Ovary (tissue), 9 donors: ENCODE data around the gene AIDA. TPM values are rescaled to one million over a fixed set of nuclear protein-coding genes. Genes with fewer than 3 reads are reported as not detected.

Experiments
- DNase-seq, 5 donors: peaks; one replicate each; pipeline ENCODE4 v3.0.0-alpha.2; 2019 to 2020
- H3K27ac ChIP-seq, 2 donors: fragments of 200-600 bp; one replicate each; pipeline versions ENCODE4 v1.5.1 to v1.8.0; 2019 to 2022
- H3K27me3 ChIP-seq: fragments of 200-600 bp; one replicate; pipeline ENCODE4 v1.8.0; 2022
- H3K36me3 ChIP-seq: fragments of 200-600 bp; sonication (generic); one replicate; pipeline ENCODE4 v1.5.1; 2019
- H3K4me1 ChIP-seq: one replicate; pipeline ENCODE4 v1.8.1; 2013; ENCODE audit warnings: mild to moderate bottlenecking, moderate library complexity; ENCODE audit not compliant: insufficient read depth
- H3K4me3 ChIP-seq: fragments of 200-600 bp; sonication (generic); one replicate; pipeline ENCODE4 v1.5.1; 2017
- H3K9me3 ChIP-seq, 2 donors: fragments of 200-600 bp in 1 of 2; sonication (generic) in 1 of 2; one replicate each; pipeline versions ENCODE4 v1.5.1 to v1.8.1; 2013 to 2019; ENCODE audit warnings: mild to moderate bottlenecking in 1 of 2, moderate library complexity in 1 of 2
- EP300 ChIP-seq: sonication (generic); formaldehyde crosslinking; IDR thresholded peaks from one replicate; pipeline ENCODE4 v1.6.1; 2017; ENCODE audit warnings: antibody characterized with exemption
- POLR2A ChIP-seq: fragments of 450-650 bp; IDR thresholded peaks from one replicate; pipeline ENCODE4 v1.6.1; 2017; ENCODE audit warnings: antibody characterized with exemption, mild to moderate bottlenecking, moderate library complexity
- WGBS, 3 donors: extraction: QIAGEN DNeasy Blood & Tissue Kit in 1 of 3; methylation state at CpG; one replicate each; pipeline versions ENCODE4 v1.1.5 to v1.1.7; 2013 to 2017; 5-methylcytosine and 5-hydroxymethylcytosine counted together
- intact Hi-C, 4 donors: fragments of 100-400 bp; cut with DNase I; formaldehyde crosslinking; loops; one replicate each; pipeline versions ENCODE4 v1.11.0 to v1.15.1; 2022 to 2023
- polyA plus RNA-seq, 2 donors: library from polyadenylated mRNA; stranded (reverse); fragments of 200-250 nt in 1 of 2; fragments of 350-450 nt in 1 of 2; fragmentation: Illumina TruSeq in 1 of 2; extraction: RNeasy Lipid Tissue Mini Kit (QIAGEN cat#74804) in 1 of 2; gene quantifications; one replicate each; pipeline ENCODE4 v1.2.3, GENCODE V29; 2013 to 2014
- total RNA-seq, 7 donors: library from RNA; depleted of rRNA in 2 of 7; stranded (reverse); fragments of >200 nt in 2 of 7; fragmentation: NEBNext Ultra II Directional in 3 of 7; extraction: Animal tissue kit (Norgen Biotek cat#: 25700) in 3 of 7; gene quantifications; one replicate each; pipeline versions ENCODE4 v1.1.0 to v1.2.4, GENCODE V29; 2016 to 2023
- TF ChIP-seq, protein P1 (sequence below), 3 donors: fragments of 450-650 bp in 2 of 3; fragments of 200-600 bp in 1 of 3; IDR thresholded peaks; one replicate each; pipeline versions ENCODE4 v1.5.1 to v1.8.0; 2016 to 2022; ENCODE audit warnings: antibody characterized with exemption in 3 of 3, mild to moderate bottlenecking in 1 of 3
- donor health status: DM: no; HTN: no; CAD: no; lungs with moderate emphysema.
- donor health status: DM: no; HTN: no; CAD: no.
- donor health status: Bipolar disorder and iron deficiency.
- donor health status: DM: yes; HTN: yes; CAD: no.
- donor health status: DM: no; HTN: no; CAD: no.
- donor health status: DM: yes; HTN: yes; CAD: no.

AIDA gene
- total and polyA plus RNA-seq, 9 donors: 28.8 to 67.2 (median 54.8) TPM

DNA sequence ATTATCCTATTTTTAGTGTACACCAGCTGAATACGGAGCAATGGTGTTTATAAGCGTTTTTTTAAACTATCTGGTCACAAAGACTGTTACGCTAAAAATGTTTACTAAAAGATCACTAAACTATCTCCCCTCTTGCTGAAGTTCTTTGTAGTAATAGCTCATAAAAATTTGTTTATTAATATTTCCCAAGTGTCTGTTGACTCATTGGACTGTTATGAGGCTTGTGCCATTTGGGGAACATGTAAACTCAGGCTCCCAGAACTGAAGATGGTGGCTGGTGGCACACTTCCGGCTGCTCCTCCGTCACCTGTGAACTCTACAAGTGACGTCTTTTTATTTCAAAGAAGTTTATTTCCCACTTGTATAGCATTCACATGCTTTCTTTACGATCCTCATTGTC lies 46.3 kb downstream of the AIDA start:
- no peak for DNase-seq
- Histone ChIP-seq H3K4me1 (no peaks in the 10 kb centered on the region), H3K9me3 (no peaks in the 10 kb centered on the region), H3K27ac (no peak overlapping the region), H3K36me3 (no peaks in the 10 kb centered on the region), H3K4me3 (no peak overlapping the region), H3K27me3 (no peaks in the 10 kb centered on the region)
- TF ChIP-seq EP300 (no peak), POLR2A (no peak)
- TF ChIP-seq, protein P1, sequence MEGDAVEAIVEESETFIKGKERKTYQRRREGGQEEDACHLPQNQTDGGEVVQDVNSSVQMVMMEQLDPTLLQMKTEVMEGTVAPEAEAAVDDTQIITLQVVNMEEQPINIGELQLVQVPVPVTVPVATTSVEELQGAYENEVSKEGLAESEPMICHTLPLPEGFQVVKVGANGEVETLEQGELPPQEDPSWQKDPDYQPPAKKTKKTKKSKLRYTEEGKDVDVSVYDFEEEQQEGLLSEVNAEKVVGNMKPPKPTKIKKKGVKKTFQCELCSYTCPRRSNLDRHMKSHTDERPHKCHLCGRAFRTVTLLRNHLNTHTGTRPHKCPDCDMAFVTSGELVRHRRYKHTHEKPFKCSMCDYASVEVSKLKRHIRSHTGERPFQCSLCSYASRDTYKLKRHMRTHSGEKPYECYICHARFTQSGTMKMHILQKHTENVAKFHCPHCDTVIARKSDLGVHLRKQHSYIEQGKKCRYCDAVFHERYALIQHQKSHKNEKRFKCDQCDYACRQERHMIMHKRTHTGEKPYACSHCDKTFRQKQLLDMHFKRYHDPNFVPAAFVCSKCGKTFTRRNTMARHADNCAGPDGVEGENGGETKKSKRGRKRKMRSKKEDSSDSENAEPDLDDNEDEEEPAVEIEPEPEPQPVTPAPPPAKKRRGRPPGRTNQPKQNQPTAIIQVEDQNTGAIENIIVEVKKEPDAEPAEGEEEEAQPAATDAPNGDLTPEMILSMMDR (IDR thresholded peaks at IDR 0.05): no peak
- WGBS, 3 donors: 62 to 86% (median 67%) methylated on average over 7 of the region's 7 CpGs
- intact Hi-C loops: no loop called here

DNA sequence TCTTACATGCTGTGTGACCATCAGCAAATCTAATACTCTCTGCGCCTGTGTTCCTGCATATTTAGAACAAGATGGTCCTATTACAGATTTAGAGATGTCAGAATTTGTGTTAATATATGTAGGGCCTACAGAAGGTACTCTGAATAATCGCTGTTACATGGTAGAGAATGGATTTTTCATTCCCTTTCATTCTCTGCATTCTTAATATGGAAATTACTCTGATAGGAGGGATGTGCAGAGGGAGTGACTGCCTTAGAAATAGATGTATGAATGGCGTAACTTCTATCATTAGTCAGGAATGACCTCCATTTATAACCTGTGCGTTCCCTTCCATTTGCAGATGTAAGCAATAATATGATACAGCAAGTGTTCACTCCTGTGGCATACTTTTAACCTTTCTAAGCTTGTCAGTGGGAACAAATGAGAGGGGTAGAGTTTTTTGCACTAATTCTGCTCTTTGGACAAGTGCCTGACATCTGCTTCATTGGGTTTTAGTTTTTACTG lies 48.8 kb downstream of the AIDA start:
- H3K9me3 ChIP-seq: no peaks in the 10 kb centered on the region
- H3K4me3 ChIP-seq: no peak overlapping the region
- intact Hi-C loops: no loop called here
- no peaks in the 10 kb centered on the region for H3K4me1 ChIP-seq
- no peak overlapping the region for H3K27ac ChIP-seq
- no peak for TF ChIP-seq EP300
- TF ChIP-seq POLR2A: no peak
- TF ChIP-seq, protein P1 (IDR thresholded peaks at IDR 0.05): no peak
- H3K27me3 ChIP-seq: no peaks in the 10 kb centered on the region
- 91 to 99% (median 95%) methylated on average over 4 of the region's 4 CpGs for WGBS, 3 donors
- DNase-seq: no peak
- no peaks in the 10 kb centered on the region for H3K36me3 ChIP-seq

DNA sequence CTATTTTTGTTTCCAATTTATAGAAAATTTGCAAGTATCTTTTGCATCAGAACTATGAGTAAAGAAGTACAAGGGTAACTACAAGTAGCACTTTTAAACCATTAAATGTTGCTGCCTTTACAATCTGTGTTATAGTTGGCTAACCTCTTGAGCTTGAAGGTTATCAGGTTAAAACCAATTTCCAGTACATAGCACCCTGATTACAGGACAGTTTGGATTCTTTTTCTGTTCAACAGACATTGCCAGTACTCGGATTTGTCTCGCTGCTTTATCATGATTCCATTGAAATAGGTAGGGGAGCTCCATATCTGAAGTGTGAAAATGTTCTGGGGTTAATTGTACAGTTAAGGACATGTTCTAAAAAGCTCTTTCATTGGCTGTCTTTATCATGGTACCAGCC lies 54.4 kb downstream of the AIDA start:
- Histone ChIP-seq H3K27me3 (no peaks in the 10 kb centered on the region), H3K36me3 (no peaks in the 10 kb centered on the region), H3K4me3 (no peak overlapping the region), H3K4me1 (no peaks in the 10 kb centered on the region), H3K9me3 (no peaks in the 10 kb centered on the region), H3K27ac (no peak overlapping the region)
- DNase-seq: no peak
- WGBS, 3 donors: 74 to 87% (median 78%) methylated on average over 2 of the region's 2 CpGs
- TF ChIP-seq, protein P1 (IDR thresholded peaks at IDR 0.05): no peak
- TF ChIP-seq POLR2A (no peak), EP300 (no peak)
- intact Hi-C loops: no loop called here

DNA sequence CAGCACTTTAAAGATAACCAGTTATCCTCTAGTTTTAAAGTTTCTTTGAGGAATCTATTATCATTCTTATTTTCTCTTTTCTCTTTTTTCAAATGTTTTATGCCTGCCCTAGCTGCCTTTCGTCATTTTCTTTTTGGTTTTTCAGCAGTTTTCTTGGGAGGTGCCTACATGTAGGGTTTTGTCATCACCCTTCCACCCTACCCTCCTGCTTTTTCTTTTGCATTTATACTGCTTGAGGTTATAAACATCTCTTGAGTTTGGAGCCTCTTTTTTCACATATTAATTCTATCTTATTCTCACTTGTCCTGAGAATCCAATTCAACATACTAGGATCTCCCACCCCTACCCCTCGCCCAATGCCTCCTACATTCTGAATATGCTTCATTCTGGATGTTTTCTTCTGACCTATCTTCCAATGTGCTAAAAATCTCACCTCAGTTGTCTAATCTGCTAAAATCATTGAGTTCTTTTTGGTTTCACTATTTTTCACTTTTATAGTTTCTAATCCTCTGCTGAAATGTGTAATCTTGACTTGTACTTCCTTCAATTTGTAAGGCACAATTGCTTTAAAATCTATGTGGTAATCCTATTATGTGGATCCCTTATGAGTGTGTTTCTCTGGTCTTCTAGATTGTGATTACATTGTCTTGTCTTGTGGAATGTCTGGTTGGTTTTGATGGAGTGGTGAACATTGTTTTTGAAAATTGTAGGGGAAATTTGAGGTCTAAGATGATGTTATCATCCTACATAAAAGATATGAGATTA lies 55.7 kb downstream of the AIDA start:
- Histone ChIP-seq H3K4me1 (no peaks in the 10 kb centered on the region), H3K27me3 (no peaks in the 10 kb centered on the region), H3K9me3 (no peaks in the 10 kb centered on the region), H3K27ac (no peak overlapping the region), H3K4me3 (no peak overlapping the region), H3K36me3 (no peaks in the 10 kb centered on the region)
- 97 to 98% (median 98%) methylated on average over 2 of the region's 2 CpGs for WGBS, 3 donors
- intact Hi-C loops: no loop called here
- no peak for DNase-seq
- TF ChIP-seq POLR2A (no peak), EP300 (no peak)
- TF ChIP-seq, protein P1 (IDR thresholded peaks at IDR 0.05): no peak
